H9 (cell line): ENCODE data around the gene SPEG. TPM values are rescaled to one million over a fixed set of nuclear protein-coding genes. Genes with fewer than 3 reads are reported as not detected.

Experiments
- DNase-seq: peaks from one replicate; pipeline ENCODE4 v3.0.0-alpha.2; 2017
- H2AFZ ChIP-seq: one replicate; pipeline ENCODE4 v1.6.1; 2013; ENCODE audit warnings: mild to moderate bottlenecking, low read length, control low read depth, moderate library complexity
- H2AK5ac ChIP-seq: 2 replicates; pipeline ENCODE4 v1.6.1; 2013; ENCODE audit warnings: low read length, control low read depth, mixed read lengths; ENCODE audit not compliant: insufficient read length
- H2BK120ac ChIP-seq: one replicate; pipeline ENCODE4 v1.6.1; 2013; ENCODE audit warnings: low read depth, mild to moderate bottlenecking, low read length, control low read depth, inconsistent platforms; ENCODE audit not compliant: poor library complexity, severe bottlenecking
- H2BK12ac ChIP-seq: 2 replicates; pipeline ENCODE4 v1.6.1; 2013; ENCODE audit warnings: low read length, control low read depth, mixed read lengths, low read depth; ENCODE audit not compliant: insufficient read length
- H2BK15ac ChIP-seq: 2 replicates; pipeline ENCODE4 v1.6.1; 2013; ENCODE audit warnings: low read depth, low read length, control low read depth
- H2BK20ac ChIP-seq: one replicate; pipeline ENCODE4 v1.6.1; 2013; ENCODE audit warnings: low read depth, mild to moderate bottlenecking, low read length, control low read depth, inconsistent platforms; ENCODE audit not compliant: poor library complexity, severe bottlenecking
- H2BK5ac ChIP-seq: 2 replicates; pipeline ENCODE4 v1.6.1; 2013; ENCODE audit warnings: low read length, control low read depth, mixed read lengths; ENCODE audit not compliant: insufficient read length
- H3K14ac ChIP-seq: 2 replicates; pipeline ENCODE4 v1.6.1; 2013; ENCODE audit warnings: low read length, control low read depth; ENCODE audit not compliant: insufficient read depth
- H3K18ac ChIP-seq: 2 replicates; pipeline ENCODE4 v1.6.1; 2013; ENCODE audit warnings: low read depth, mild to moderate bottlenecking, mixed read lengths, low read length, control low read depth; ENCODE audit not compliant: insufficient read length
- H3K23ac ChIP-seq: 2 replicates; pipeline ENCODE4 v1.6.1; 2013; ENCODE audit warnings: low read length, control low read depth, mixed read lengths, low read depth; ENCODE audit not compliant: insufficient read length
- H3K23me2 ChIP-seq: 2 replicates; pipeline ENCODE4 v1.6.1; 2013; ENCODE audit warnings: low read depth, mild to moderate bottlenecking, mixed read lengths, low read length, control low read depth; ENCODE audit not compliant: insufficient read length, poor library complexity, severe bottlenecking
- H3K27ac ChIP-seq: 2 replicates; pipeline ENCODE4 v1.5.1; 2013; ENCODE audit warnings: low read length, control low read depth, mixed read lengths, low read depth; ENCODE audit not compliant: insufficient read length
- H3K27me3 ChIP-seq: 2 replicates; pipeline ENCODE4 v1.6.1; 2013; ENCODE audit warnings: low read length, control low read depth, inconsistent platforms; ENCODE audit not compliant: insufficient read depth
- H3K4ac ChIP-seq: 2 replicates; pipeline ENCODE4 v1.6.1; 2013; ENCODE audit warnings: low read depth, mild to moderate bottlenecking, control low read depth, inconsistent platforms, low read length, moderate library complexity
- H3K4me1 ChIP-seq: 2 replicates; pipeline ENCODE4 v1.6.1; 2013; ENCODE audit warnings: low read length, control low read depth, inconsistent platforms; ENCODE audit not compliant: insufficient read depth
- H3K4me2 ChIP-seq: 2 replicates; pipeline ENCODE4 v1.6.1; 2013; ENCODE audit warnings: low read length, control low read depth, mixed read lengths; ENCODE audit not compliant: insufficient read length, insufficient read depth
- H3K56ac ChIP-seq: 2 replicates; pipeline ENCODE4 v1.6.1; 2013; ENCODE audit warnings: low read depth, mild to moderate bottlenecking, mixed read lengths, low read length, control low read depth; ENCODE audit not compliant: insufficient read length
- H3K79me1 ChIP-seq: 2 replicates; pipeline ENCODE4 v1.6.1; 2013; ENCODE audit warnings: low read depth, mild to moderate bottlenecking, moderate library complexity, low read length, control low read depth, inconsistent platforms; ENCODE audit not compliant: insufficient read depth, poor library complexity, severe bottlenecking
- H3K79me2 ChIP-seq: 2 replicates; pipeline ENCODE4 v1.6.1; 2013; ENCODE audit warnings: low read length, control low read depth, inconsistent platforms; ENCODE audit not compliant: insufficient read depth
- H3K9ac ChIP-seq: 2 replicates; pipeline ENCODE4 v1.6.1; 2013; ENCODE audit warnings: low read length, control low read depth, mixed read lengths; ENCODE audit not compliant: insufficient read length; ENCODE audit errors: extremely low read depth
- H3K9me3 ChIP-seq: one replicate; pipeline ENCODE4 v1.6.1; 2013; ENCODE audit warnings: low read depth, low read length, inconsistent platforms; ENCODE audit not compliant: control insufficient read depth
- H3T11ph ChIP-seq: one replicate; pipeline ENCODE4 v1.6.1; 2013; ENCODE audit warnings: mild to moderate bottlenecking, low read length, control low read depth, inconsistent platforms
- H4K20me1 ChIP-seq: one replicate; pipeline ENCODE4 v1.6.1; 2013; ENCODE audit not compliant: control insufficient read depth, insufficient read length, insufficient read depth
- H4K5ac ChIP-seq: 2 replicates; pipeline ENCODE4 v1.6.1; 2013; ENCODE audit warnings: low read depth, mild to moderate bottlenecking, mixed read lengths, low read length, control low read depth; ENCODE audit not compliant: insufficient read length
- H4K8ac ChIP-seq: replicated peaks from 2 replicates; pipeline ENCODE4 v1.6.1; 2013; ENCODE audit warnings: low read length, control low read depth, mixed read lengths, low read depth; ENCODE audit not compliant: insufficient read length
- H4K91ac ChIP-seq: 2 replicates; pipeline ENCODE4 v1.6.1; 2013; ENCODE audit warnings: low read depth, mild to moderate bottlenecking, moderate library complexity, mixed read lengths, low read length, control low read depth; ENCODE audit not compliant: insufficient read length
- H3K27ac Mint-ChIP-seq, 3 experiments: 2 replicates in 2 of 3; 3 replicates in 1 of 3; pipeline ENCODE4 v1.8.0; 2020 to 2021; ENCODE audit warnings: mixed read lengths in 3 of 3, mild to moderate bottlenecking in 1 of 3, moderate library complexity in 1 of 3
- H3K27me3 Mint-ChIP-seq: 2 replicates; pipeline ENCODE4 v1.8.0; 2021; ENCODE audit warnings: low read depth, mild to moderate bottlenecking, moderate library complexity, mixed read lengths
- H3K36me3 Mint-ChIP-seq, 3 experiments: 2 replicates in 2 of 3; 3 replicates in 1 of 3; pipeline ENCODE4 v1.8.0; 2020 to 2021; ENCODE audit warnings: low read depth in 3 of 3, mixed read lengths in 3 of 3; ENCODE audit not compliant: insufficient read depth in 1 of 3
- H3K4me1 Mint-ChIP-seq, 2 experiments: 2 replicates each; pipeline ENCODE4 v1.8.0; 2020; ENCODE audit warnings: mixed read lengths in 2 of 2
- H3K4me3 Mint-ChIP-seq, 2 experiments: 2 replicates in 1 of 2; 3 replicates in 1 of 2; pipeline ENCODE4 v1.8.0; 2020 to 2021; ENCODE audit warnings: mild to moderate bottlenecking in 2 of 2, mixed read lengths in 2 of 2, moderate library complexity in 1 of 2
- H3K9me3 Mint-ChIP-seq, 2 experiments: 2 replicates in 1 of 2; 3 replicates in 1 of 2; pipeline ENCODE4 v1.8.0; 2020; ENCODE audit warnings: mild to moderate bottlenecking in 2 of 2, mixed read lengths in 2 of 2, moderate library complexity in 1 of 2
- CTCF ChIP-seq: fragments of 200-600 bp; sonication (generic); conservative IDR thresholded peaks from 3 replicates; pipeline ENCODE4 v1.8.0; 2021; ENCODE audit warnings: antibody characterized with exemption, mild to moderate bottlenecking
- WGBS: extraction: QIAGEN DNeasy Blood & Tissue Kit; methylation state at CpG from one replicate; pipeline ENCODE4 v1.1.7; 2013; ENCODE audit warnings: missing lambda C conversion rate, low lambda C conversion rate, mixed read lengths; ENCODE audit not compliant: insufficient read length; ENCODE audit errors: extremely low coverage; 5-methylcytosine and 5-hydroxymethylcytosine counted together
- total RNA-seq: library from RNA; stranded (reverse); gene quantifications from 2 replicates; pipeline ENCODE4 v1.2.1, GENCODE V29; 2021

The SPEG gene
- total RNA-seq, 1 experiment from 2014 or later = 23.7 TPM

GRCh38 chr2:219425238-219426067 is 9.2 kb upstream of the SPEG start:
- H3K14ac ChIP-seq = no peak overlapping the region; the same call in 1 of the 2 replicates
- no peak overlapping the region for H2BK20ac ChIP-seq
- H3K9me3 Mint-ChIP-seq = no peaks in the 10 kb centered on the region; a peak in 1 of 5 replicates
- H4K8ac ChIP-seq = no peak overlapping the region
- H3K27ac ChIP-seq = no peak overlapping the region
- DNase-seq = peak; percentile 10
- H3K79me1 ChIP-seq = no peaks in the 10 kb centered on the region
- H3K36me3 Mint-ChIP-seq = no peaks in the 10 kb centered on the region; a peak in 1 of 7 replicates
- no peak overlapping the region for H3T11ph ChIP-seq
- H2BK15ac ChIP-seq = no peak overlapping the region
- H3K56ac ChIP-seq = no peak overlapping the region
- no peak overlapping the region for H3K9ac ChIP-seq
- H3K23ac ChIP-seq = no peak overlapping the region
- no peaks in the 10 kb centered on the region for H3K9me3 ChIP-seq
- H2BK12ac ChIP-seq = no peak overlapping the region
- TF ChIP-seq CTCF = no peak
- H2AFZ ChIP-seq = no peak overlapping the region
- WGBS = no CpG with 5 or more reads among the region's 8 CpGs
- H2BK120ac ChIP-seq = no peak overlapping the region
- H2BK5ac ChIP-seq = no peak overlapping the region
- H3K27me3 Mint-ChIP-seq = peaks cover 23% of the 10 kb centered on the region
- peak overlapping the region in 1 of 3 experiments; percentile 91; a peak in 2 of 7 replicates for H3K27ac Mint-ChIP-seq
- H2AK5ac ChIP-seq = no peak overlapping the region
- no peak overlapping the region for H3K4me3 Mint-ChIP-seq
- H3K4me1 Mint-ChIP-seq = peaks cover 2 to 7% of the 10 kb centered on the region in 2 experiments; a peak in 3 of 4 replicates
- no peaks in the 10 kb centered on the region; the same call in 1 of the 2 replicates for H3K27me3 ChIP-seq
- H4K91ac ChIP-seq = no peak overlapping the region
- no peaks in the 10 kb centered on the region for H3K79me2 ChIP-seq
- H3K4me2 ChIP-seq = no peak overlapping the region
- H3K4ac ChIP-seq = no peak overlapping the region
- no peak overlapping the region for H4K5ac ChIP-seq
- H4K20me1 ChIP-seq = no peaks in the 10 kb centered on the region
- no peaks in the 10 kb centered on the region for H3K23me2 ChIP-seq
- H3K4me1 ChIP-seq = no peaks in the 10 kb centered on the region
- no peak overlapping the region for H3K18ac ChIP-seq
